T follicular helper cell (primary cell): Measurements from ENCODE around the gene RALBP1.
"Not testable (repeated sequence)": the region's sequence is repeated elsewhere in the genome, so short reads cannot be mapped to it uniquely, and the experiment has no call there.

ENCODE experiments used
- DNase-seq: peaks from one replicate; pipeline ENCODE4 v3.0.0-alpha.2; 2020; ENCODE audit warnings: low read depth
- total RNA-seq, 2 experiments: gene quantifications; one replicate each; lab custom pipeline; 2026; lab: John Stamatoyannopoulos, UW

Gene RALBP1
- total RNA-seq, result 79.4 to 108 reads per million in 2 experiments

DNA sequence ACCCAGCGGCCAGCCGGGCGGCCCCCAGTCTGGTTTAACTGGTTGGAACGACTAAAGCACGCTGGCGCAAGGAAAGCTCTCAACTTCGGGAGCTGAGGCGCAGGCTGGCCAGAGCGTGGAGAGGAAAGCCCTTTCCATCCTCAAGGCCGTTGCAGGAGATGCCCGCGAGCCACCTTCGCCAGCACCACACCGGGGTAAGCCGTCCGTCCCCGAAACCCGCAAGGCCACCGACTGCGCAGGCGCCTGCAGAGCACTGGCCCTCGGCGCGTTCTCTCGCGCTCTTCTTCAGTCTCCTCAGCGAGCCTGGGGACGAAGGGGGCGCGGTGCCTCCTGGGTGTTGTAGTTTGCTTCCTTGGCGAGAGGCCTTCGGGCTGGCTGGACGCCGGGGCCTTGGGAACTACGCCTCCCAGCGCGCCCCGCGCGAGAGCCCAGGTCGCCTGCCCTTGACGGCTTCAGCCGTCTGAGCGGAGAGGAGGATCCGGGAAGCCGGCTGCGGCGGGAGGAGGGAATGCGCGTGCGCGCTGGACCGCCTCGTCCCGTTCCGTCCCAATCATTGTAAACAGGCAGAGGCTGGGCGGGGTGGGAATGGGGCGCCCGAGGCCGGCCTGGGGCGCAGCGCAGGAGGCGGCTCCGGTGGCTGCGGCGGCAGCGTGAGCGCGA lies at the start of gene RALBP1:
TSS of gene RALBP1 (plus strand) at position 531 of the 660 bp plus-strand sequence. CDS start 37,533 bp downstream, outside the sequence.
- peak; percentile 97 for DNase-seq

- no peak for DNase-seq
These were observed 48.6 kb upstream of the RALBP1 start for GRCh38 chr18:9426753-9427152.

GRCh38 chr18:9428301-9428706 lies 47.0 kb upstream of the RALBP1 start:
- DNase-seq, result no peak

GRCh38 chr18:9428862-9429661 lies 46.3 kb upstream of the RALBP1 start:
- DNase-seq, result no peak

- no peak for DNase-seq
These were observed 45.7 kb upstream of the RALBP1 start for GRCh38 chr18:9429662-9429993.

GRCh38 chr18:9430315-9430714 lies 45.0 kb upstream of the RALBP1 start:
- not testable (repeated sequence) for DNase-seq

DNA sequence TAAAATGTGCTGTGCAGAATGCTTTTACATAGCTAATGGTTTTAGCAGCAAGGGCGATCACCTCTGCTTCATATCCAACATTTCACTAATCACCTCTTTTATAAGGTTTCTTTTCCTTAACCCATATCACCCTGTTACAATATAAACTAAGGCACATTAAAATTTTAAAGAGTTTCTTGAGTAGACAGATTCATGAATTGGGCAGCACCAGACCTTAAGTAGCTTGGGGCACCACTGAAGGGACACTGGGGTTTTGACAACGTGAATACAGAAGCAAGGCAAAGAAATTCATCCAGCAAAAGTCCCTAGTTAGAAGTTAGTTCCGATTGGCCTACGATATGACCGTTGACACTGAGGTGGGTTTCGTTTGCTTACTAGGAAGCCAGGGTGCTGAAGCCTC lies 44.0 kb upstream of the RALBP1 start:
- DNase-seq, result no peak

- DNase-seq, result not testable (repeated sequence)
These were observed 42.2 kb upstream of the RALBP1 start for GRCh38 chr18:9433122-9433521.

DNA sequence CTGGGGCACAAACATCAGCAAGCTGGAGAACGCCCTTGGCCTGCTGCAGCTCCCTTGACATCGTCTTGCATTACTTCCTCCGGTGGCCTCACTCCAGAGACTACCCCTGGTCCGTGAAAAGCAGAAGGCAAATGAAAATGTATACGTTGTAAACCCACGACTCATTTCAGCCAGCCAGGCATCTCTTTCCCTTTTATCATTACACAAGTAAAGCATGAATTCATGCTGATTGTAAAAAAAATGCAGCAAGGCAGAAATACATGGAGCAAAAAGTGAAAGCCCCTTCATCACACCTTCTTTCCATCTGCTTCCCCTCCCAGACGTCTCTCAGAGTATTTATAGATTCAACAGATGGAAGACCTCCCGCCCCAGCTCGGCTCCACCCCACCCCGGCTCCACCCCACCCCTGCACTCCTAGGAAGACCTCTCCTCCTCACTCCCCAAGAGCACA lies 41.6 kb upstream of the RALBP1 start:
- no peak for DNase-seq

DNA sequence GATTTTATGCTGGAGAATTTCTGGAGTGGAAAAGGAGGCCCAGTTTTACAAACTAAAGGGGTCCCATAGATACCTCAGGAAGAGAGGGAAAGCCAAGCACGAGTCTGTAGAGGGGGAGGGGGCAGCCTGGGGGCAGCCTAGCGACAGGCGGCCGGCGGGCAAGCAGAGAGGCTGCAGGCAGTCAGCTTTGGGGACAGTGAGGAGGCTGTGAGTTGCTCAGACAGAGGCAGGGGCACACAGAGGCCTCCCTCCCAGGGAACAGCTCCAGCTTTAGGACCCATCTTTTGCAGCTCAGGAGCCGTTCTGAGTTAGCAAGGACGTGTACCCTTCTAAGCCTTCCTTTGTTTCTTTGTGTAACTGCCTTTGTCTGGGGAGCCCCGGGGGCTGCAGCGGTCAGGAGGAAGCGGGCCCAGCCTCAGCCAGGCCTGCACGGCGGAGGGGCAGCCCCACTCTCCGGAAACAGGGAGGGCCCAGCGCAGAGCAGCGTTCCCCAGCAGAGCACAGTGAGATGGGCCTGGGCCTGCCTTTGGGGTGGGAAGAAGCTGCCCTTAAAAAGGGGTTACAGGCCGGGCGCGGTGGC lies 41.1 kb upstream of the RALBP1 start:
- no peak for DNase-seq

DNA sequence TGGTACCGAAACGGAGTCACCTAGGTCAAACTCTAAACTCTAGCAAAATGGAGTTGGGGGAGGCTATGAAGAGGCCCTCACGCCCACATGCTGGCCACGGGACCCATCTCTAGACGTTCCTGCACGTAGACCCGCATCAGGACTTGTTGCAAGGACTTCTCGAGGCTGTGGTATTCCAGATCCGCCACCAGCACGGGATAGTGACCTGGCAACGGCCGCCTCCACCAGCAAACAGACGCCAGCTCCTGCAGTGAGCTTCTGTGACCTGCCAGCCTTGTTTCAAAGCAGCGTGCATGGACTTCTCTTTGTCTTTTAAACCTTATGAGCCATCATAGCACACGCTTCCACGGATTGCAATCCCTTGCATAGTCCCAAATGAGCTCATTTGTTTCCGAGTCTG lies 40.3 kb upstream of the RALBP1 start:
- no peak for DNase-seq

GRCh38 chr18:9436206-9436929 lies 38.9 kb upstream of the RALBP1 start:
- no peak for DNase-seq

GRCh38 chr18:9437021-9437437 lies 38.3 kb upstream of the RALBP1 start:
- DNase-seq, result no peak

DNA sequence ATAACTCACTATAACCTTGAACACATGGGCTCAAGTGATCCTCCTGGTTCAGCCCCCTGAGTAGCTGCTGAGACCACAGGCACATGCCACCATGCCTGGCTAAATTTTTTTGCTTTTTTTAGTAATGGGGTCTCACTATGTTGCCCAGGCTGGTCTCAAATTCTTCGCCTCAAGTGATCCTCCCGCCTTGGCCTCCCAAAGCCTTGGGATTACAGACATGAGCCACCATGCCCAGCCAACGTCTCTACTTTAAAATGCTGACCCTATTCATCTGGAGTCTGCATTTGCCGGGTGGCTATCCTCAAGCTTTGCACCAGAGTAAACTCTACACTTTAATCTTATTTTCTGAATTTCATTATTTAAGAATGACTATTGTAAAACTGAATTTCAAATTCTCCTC lies 37.6 kb upstream of the RALBP1 start:
- DNase-seq, result no peak

DNA sequence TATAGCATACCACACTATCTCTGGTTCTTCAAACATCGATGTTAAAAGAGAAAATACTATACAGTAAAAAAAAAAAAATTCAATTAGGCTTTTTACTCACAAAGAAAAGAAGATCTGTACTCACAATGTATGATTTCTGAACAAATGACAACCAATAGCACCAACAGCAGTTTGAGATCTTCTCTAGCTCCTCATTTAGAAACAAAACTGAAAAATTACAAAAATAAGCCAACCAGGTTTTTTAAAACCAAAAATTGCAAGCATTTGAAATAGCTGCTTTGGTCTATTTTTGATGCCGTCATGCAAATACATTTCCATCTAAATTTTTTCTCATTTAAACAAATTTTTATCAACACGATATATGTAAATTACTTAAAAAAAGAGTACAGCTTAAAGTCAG lies 34.3 kb upstream of the RALBP1 start:
- no peak for DNase-seq

GRCh38 chr18:9444549-9444948 lies 30.8 kb upstream of the RALBP1 start:
- DNase-seq, result no peak

DNA sequence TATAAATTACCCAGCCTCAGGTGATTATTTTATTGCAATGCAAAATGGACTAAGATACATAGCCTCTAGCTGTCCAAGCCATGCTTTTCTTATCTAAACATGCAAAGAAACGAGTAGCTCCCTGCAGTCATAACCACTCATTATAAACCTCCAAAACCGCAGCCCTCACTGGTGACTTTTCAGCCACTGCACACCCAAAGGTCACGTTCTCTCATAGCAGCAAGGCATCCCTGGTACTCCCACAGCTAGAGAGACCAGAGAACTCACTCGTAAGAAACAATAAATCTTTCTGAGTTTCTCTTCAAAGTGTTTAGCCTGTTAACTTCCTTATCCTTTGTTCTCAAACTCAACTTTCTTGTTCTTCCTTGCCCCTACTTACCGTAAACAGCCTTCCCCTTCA lies 28.5 kb upstream of the RALBP1 start:
- DNase-seq, result no peak

DNA sequence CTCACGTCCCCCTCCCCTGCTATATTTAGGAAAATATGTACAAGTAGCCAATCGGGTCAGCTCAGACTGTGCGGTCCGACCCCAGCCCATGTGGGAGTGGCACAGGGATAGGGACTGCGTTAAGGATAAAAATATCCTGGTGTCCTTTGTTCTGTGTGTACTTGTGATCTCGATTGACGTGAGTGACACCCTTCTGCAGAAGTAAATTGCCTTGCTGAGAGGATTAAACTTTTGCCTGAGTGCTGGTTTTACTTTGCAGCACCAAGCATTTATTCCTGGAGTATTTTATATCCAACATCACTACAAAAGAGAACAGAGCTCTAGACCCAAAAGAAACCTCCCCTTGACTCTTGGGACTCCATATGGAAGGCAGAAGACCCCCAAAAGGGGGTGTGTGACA lies 28.0 kb upstream of the RALBP1 start:
- no peak for DNase-seq

DNA sequence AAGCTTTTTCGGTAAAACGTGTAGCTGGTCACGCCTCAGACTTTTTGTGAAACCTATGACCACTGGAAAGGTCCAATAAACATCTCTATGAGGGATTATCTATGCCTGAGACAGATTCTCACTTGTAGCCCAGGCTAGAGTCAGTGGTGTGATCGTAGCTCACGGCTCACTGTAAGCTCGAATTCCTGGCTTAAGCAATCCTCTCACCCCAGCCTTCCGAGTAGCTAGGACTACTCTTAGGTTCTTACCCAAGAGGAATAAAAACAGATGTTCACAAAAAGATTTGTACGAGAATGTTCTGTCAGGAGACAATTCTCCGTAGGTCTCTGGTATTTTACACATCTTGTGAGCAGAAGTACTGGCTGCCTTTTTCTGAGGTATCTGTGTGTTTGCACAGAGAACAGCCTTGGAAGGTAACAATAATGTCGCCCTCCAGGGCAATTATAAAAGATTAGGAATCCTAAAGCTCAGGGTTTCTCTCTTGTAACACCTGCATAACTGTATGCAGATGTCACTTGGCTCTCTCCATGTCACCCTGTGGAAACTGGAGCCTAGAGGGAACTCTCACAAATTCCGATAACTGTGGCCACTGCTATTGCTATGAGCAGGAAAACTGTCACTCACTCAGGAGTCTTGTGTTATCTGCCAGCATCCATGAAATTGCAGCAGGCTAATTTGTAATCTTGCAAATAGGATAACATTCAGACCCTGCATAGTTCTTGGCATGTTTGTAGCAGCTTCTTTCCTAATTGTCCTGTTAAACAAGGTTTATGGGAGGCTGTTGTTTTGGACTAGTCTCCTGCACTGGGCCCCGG lies 25.5 kb upstream of the RALBP1 start:
- DNase-seq, result no peak

DNA sequence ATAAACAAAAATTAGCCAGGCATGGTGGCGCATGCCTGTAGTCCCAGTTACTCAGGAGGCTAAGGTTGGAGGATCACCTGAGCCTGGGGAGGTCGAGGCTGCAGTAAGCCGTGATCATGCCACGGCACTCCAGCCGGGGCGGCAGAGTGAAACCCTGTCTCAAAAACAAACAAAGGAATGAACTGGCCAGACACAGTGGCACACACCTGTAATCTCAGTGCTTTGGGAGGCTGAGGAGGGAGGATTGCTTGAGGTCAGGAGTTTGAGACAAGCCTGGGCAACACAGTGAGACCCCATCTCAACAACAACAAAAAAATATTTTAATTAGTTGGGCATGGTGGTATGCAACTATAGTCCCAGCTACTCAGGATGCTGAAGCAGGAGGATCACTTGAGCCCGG lies 24.4 kb upstream of the RALBP1 start:
- not testable (repeated sequence) for DNase-seq

GRCh38 chr18:9453283-9453682 lies 22.0 kb upstream of the RALBP1 start:
- no peak for DNase-seq
